H9 (cell line): ENCODE measurements around the gene JMJD1C. TPM values are rescaled to one million over a fixed set of nuclear protein-coding genes. Genes with fewer than 3 reads are reported as not detected.

Source experiments
- DNase-seq: peaks from one replicate; pipeline ENCODE4 v3.0.0-alpha.2; 2017
- H2AFZ ChIP-seq: one replicate; pipeline ENCODE4 v1.6.1; 2013; ENCODE audit warnings: mild to moderate bottlenecking, low read length, control low read depth, moderate library complexity
- H2AK5ac ChIP-seq: 2 replicates; pipeline ENCODE4 v1.6.1; 2013; ENCODE audit warnings: low read length, control low read depth, mixed read lengths; ENCODE audit not compliant: insufficient read length
- H2BK120ac ChIP-seq: one replicate; pipeline ENCODE4 v1.6.1; 2013; ENCODE audit warnings: low read depth, mild to moderate bottlenecking, low read length, control low read depth, inconsistent platforms; ENCODE audit not compliant: poor library complexity, severe bottlenecking
- H2BK12ac ChIP-seq: 2 replicates; pipeline ENCODE4 v1.6.1; 2013; ENCODE audit warnings: low read length, control low read depth, mixed read lengths, low read depth; ENCODE audit not compliant: insufficient read length
- H2BK15ac ChIP-seq: 2 replicates; pipeline ENCODE4 v1.6.1; 2013; ENCODE audit warnings: low read depth, low read length, control low read depth
- H2BK20ac ChIP-seq: one replicate; pipeline ENCODE4 v1.6.1; 2013; ENCODE audit warnings: low read depth, mild to moderate bottlenecking, low read length, control low read depth, inconsistent platforms; ENCODE audit not compliant: poor library complexity, severe bottlenecking
- H2BK5ac ChIP-seq: 2 replicates; pipeline ENCODE4 v1.6.1; 2013; ENCODE audit warnings: low read length, control low read depth, mixed read lengths; ENCODE audit not compliant: insufficient read length
- H3K14ac ChIP-seq: 2 replicates; pipeline ENCODE4 v1.6.1; 2013; ENCODE audit warnings: low read length, control low read depth; ENCODE audit not compliant: insufficient read depth
- H3K18ac ChIP-seq: 2 replicates; pipeline ENCODE4 v1.6.1; 2013; ENCODE audit warnings: low read depth, mild to moderate bottlenecking, mixed read lengths, low read length, control low read depth; ENCODE audit not compliant: insufficient read length
- H3K23ac ChIP-seq: 2 replicates; pipeline ENCODE4 v1.6.1; 2013; ENCODE audit warnings: low read length, control low read depth, mixed read lengths, low read depth; ENCODE audit not compliant: insufficient read length
- H3K23me2 ChIP-seq: 2 replicates; pipeline ENCODE4 v1.6.1; 2013; ENCODE audit warnings: low read depth, mild to moderate bottlenecking, mixed read lengths, low read length, control low read depth; ENCODE audit not compliant: insufficient read length, poor library complexity, severe bottlenecking
- H3K27ac ChIP-seq: 2 replicates; pipeline ENCODE4 v1.5.1; 2013; ENCODE audit warnings: low read length, control low read depth, mixed read lengths, low read depth; ENCODE audit not compliant: insufficient read length
- H3K27me3 ChIP-seq: 2 replicates; pipeline ENCODE4 v1.6.1; 2013; ENCODE audit warnings: low read length, control low read depth, inconsistent platforms; ENCODE audit not compliant: insufficient read depth
- H3K4ac ChIP-seq: 2 replicates; pipeline ENCODE4 v1.6.1; 2013; ENCODE audit warnings: low read depth, mild to moderate bottlenecking, control low read depth, inconsistent platforms, low read length, moderate library complexity
- H3K4me1 ChIP-seq: 2 replicates; pipeline ENCODE4 v1.6.1; 2013; ENCODE audit warnings: low read length, control low read depth, inconsistent platforms; ENCODE audit not compliant: insufficient read depth
- H3K4me2 ChIP-seq: 2 replicates; pipeline ENCODE4 v1.6.1; 2013; ENCODE audit warnings: low read length, control low read depth, mixed read lengths; ENCODE audit not compliant: insufficient read length, insufficient read depth
- H3K56ac ChIP-seq: 2 replicates; pipeline ENCODE4 v1.6.1; 2013; ENCODE audit warnings: low read depth, mild to moderate bottlenecking, mixed read lengths, low read length, control low read depth; ENCODE audit not compliant: insufficient read length
- H3K79me1 ChIP-seq: 2 replicates; pipeline ENCODE4 v1.6.1; 2013; ENCODE audit warnings: low read depth, mild to moderate bottlenecking, moderate library complexity, low read length, control low read depth, inconsistent platforms; ENCODE audit not compliant: insufficient read depth, poor library complexity, severe bottlenecking
- H3K79me2 ChIP-seq: 2 replicates; pipeline ENCODE4 v1.6.1; 2013; ENCODE audit warnings: low read length, control low read depth, inconsistent platforms; ENCODE audit not compliant: insufficient read depth
- H3K9ac ChIP-seq: 2 replicates; pipeline ENCODE4 v1.6.1; 2013; ENCODE audit warnings: low read length, control low read depth, mixed read lengths; ENCODE audit not compliant: insufficient read length; ENCODE audit errors: extremely low read depth
- H3K9me3 ChIP-seq: one replicate; pipeline ENCODE4 v1.6.1; 2013; ENCODE audit warnings: low read depth, low read length, inconsistent platforms; ENCODE audit not compliant: control insufficient read depth
- H3T11ph ChIP-seq: one replicate; pipeline ENCODE4 v1.6.1; 2013; ENCODE audit warnings: mild to moderate bottlenecking, low read length, control low read depth, inconsistent platforms
- H4K20me1 ChIP-seq: one replicate; pipeline ENCODE4 v1.6.1; 2013; ENCODE audit not compliant: control insufficient read depth, insufficient read length, insufficient read depth
- H4K5ac ChIP-seq: 2 replicates; pipeline ENCODE4 v1.6.1; 2013; ENCODE audit warnings: low read depth, mild to moderate bottlenecking, mixed read lengths, low read length, control low read depth; ENCODE audit not compliant: insufficient read length
- H4K8ac ChIP-seq: replicated peaks from 2 replicates; pipeline ENCODE4 v1.6.1; 2013; ENCODE audit warnings: low read length, control low read depth, mixed read lengths, low read depth; ENCODE audit not compliant: insufficient read length
- H4K91ac ChIP-seq: 2 replicates; pipeline ENCODE4 v1.6.1; 2013; ENCODE audit warnings: low read depth, mild to moderate bottlenecking, moderate library complexity, mixed read lengths, low read length, control low read depth; ENCODE audit not compliant: insufficient read length
- H3K27ac Mint-ChIP-seq, 3 experiments: 2 replicates in 2 of 3; 3 replicates in 1 of 3; pipeline ENCODE4 v1.8.0; 2020 to 2021; ENCODE audit warnings: mixed read lengths in 3 of 3, mild to moderate bottlenecking in 1 of 3, moderate library complexity in 1 of 3
- H3K27me3 Mint-ChIP-seq: 2 replicates; pipeline ENCODE4 v1.8.0; 2021; ENCODE audit warnings: low read depth, mild to moderate bottlenecking, moderate library complexity, mixed read lengths
- H3K36me3 Mint-ChIP-seq, 3 experiments: 2 replicates in 2 of 3; 3 replicates in 1 of 3; pipeline ENCODE4 v1.8.0; 2020 to 2021; ENCODE audit warnings: low read depth in 3 of 3, mixed read lengths in 3 of 3; ENCODE audit not compliant: insufficient read depth in 1 of 3
- H3K4me1 Mint-ChIP-seq, 2 experiments: 2 replicates each; pipeline ENCODE4 v1.8.0; 2020; ENCODE audit warnings: mixed read lengths in 2 of 2
- H3K4me3 Mint-ChIP-seq, 2 experiments: 2 replicates in 1 of 2; 3 replicates in 1 of 2; pipeline ENCODE4 v1.8.0; 2020 to 2021; ENCODE audit warnings: mild to moderate bottlenecking in 2 of 2, mixed read lengths in 2 of 2, moderate library complexity in 1 of 2
- H3K9me3 Mint-ChIP-seq, 2 experiments: 2 replicates in 1 of 2; 3 replicates in 1 of 2; pipeline ENCODE4 v1.8.0; 2020; ENCODE audit warnings: mild to moderate bottlenecking in 2 of 2, mixed read lengths in 2 of 2, moderate library complexity in 1 of 2
- CTCF ChIP-seq: fragments of 200-600 bp; sonication (generic); conservative IDR thresholded peaks from 3 replicates; pipeline ENCODE4 v1.8.0; 2021; ENCODE audit warnings: antibody characterized with exemption, mild to moderate bottlenecking
- WGBS: extraction: QIAGEN DNeasy Blood & Tissue Kit; methylation state at CpG from one replicate; pipeline ENCODE4 v1.1.7; 2013; ENCODE audit warnings: missing lambda C conversion rate, low lambda C conversion rate, mixed read lengths; ENCODE audit not compliant: insufficient read length; ENCODE audit errors: extremely low coverage; 5-methylcytosine and 5-hydroxymethylcytosine counted together
- total RNA-seq: library from RNA; stranded (reverse); gene quantifications from 2 replicates; pipeline ENCODE4 v1.2.1, GENCODE V29; 2021

The JMJD1C gene
- total RNA-seq, 1 experiment from 2014 or later, result 200 TPM

DNA sequence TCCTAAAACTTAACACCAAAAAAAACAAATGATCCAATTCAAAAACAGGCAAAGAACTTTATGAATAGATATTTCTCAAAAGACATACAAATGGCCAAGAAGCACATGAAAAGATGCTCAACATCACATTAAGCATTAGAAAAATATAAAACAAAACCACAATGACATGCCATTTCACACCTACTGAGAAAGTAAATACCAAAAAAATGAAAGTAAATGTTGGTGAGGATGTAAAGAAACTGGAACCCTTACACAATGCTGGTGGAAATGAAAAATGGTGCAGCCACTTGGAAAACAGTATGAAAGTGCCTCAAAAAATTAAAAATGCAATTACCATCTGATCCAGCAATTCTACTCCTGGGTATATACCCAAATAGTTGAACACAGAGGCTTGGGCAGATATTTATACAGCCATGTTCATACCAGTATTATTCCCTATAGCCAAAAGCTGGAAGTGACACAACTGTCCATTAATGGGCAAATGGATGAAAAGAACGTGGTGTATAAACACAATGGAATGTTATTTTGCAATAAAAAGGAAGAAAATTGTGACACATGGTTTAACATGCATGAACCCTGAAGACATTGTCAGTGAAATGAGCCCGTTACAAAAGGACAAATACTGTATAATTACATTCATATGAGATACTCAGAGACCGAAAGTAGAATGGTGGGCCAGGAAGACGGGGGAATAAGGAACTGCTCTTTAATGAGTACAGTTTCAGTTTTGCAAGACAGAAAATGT is 89.0 kb downstream of the JMJD1C start:
- Histone ChIP-seq H3K4ac (no peak overlapping the region), H4K5ac (no peak overlapping the region), H2BK5ac (no peak overlapping the region), H3K14ac (no peak overlapping the region), H3K4me1 (no peaks in the 10 kb centered on the region), H2AFZ (no peak overlapping the region), H3K23ac (no peak overlapping the region), H2BK12ac (no peak overlapping the region), H3T11ph (no peak overlapping the region), H3K27ac (no peak overlapping the region), H3K9me3 (no peaks in the 10 kb centered on the region), H2AK5ac (no peak overlapping the region), H3K18ac (no peak overlapping the region), H3K23me2 (no peaks in the 10 kb centered on the region), H4K20me1 (no peaks in the 10 kb centered on the region), H3K9ac (no peak overlapping the region), H2BK15ac (no peak overlapping the region), H2BK120ac (no peak overlapping the region), H3K4me2 (no peak overlapping the region), H4K8ac (no peak overlapping the region), H4K91ac (no peak overlapping the region), H3K27me3 (no peaks in the 10 kb centered on the region), H3K79me2 (no peaks in the 10 kb centered on the region; the same call in 1 of the 2 replicates), H3K79me1 (peaks cover 5% of the 10 kb centered on the region), H3K56ac (no peak overlapping the region), H2BK20ac (no peak overlapping the region)
- Mint-ChIP-seq H3K9me3 (no peaks in the 10 kb centered on the region), H3K27me3 (no peaks in the 10 kb centered on the region), H3K4me3 (no peak overlapping the region), H3K27ac (no peak overlapping the region), H3K4me1 (no peaks in the 10 kb centered on the region), H3K36me3 (peaks cover 6% of the 10 kb centered on the region in 3 experiments; a peak in 6 of 7 replicates)
- DNase-seq, result no peak
- TF ChIP-seq CTCF, result no peak
- no CpG with 5 or more reads among the region's 4 CpGs for WGBS
